Measurements from ENCODE around the gene TEDDM1. TPM values are rescaled to one million over a fixed set of nuclear protein-coding genes. Genes with fewer than 3 reads are reported as not detected.

TEDDM1 gene
- total RNA-seq, 1 experiment from 2014 or later: not detected

DNA sequence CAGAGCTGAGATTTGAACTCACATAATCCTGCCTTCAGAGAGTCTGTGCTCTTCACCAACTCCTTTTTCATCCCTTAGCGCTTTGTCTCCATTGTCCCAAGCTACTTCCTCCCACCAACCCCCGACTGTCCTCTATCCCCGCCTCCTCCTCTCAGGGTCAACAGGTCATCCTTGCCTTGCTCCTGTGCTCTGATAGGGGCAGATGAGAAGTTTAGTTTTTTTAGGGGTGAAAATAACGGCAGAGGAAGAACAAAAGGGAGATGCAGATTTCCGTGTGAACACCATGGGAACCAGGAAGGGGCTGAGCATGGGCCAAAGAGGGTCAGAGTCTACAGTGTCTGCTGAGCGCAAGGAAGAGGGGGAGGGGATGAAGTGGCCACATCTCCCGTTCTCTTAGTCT is 40.8 kb downstream of the TEDDM1 start:
- Mint-ChIP-seq H3K27ac (no peak overlapping the region), H3K36me3 (no peaks in the 10 kb centered on the region), H3K9me3 (no peaks in the 10 kb centered on the region), H3K27me3 (ENCODE audit: low read depth) (no peaks in the 10 kb centered on the region), H3K4me3 (no peak overlapping the region), H3K4me1 (peaks cover 49% of the 10 kb centered on the region)
- ATAC-seq (peak; percentile 78), DNase-seq (ENCODE audit: low spot score) (no peak)
- POLR2A ChIA-PET: interaction anchor here (0.7 kb wide), 1 partner anchor 32 kb away, joined by 3 read pairs; the partner anchor contains the start of gene GLUL
- CTCF ChIA-PET: interaction anchor here (1.0 to 1.5 kb wide), 2 partner anchors 37 to 274 kb away, joined by 3 to 4 read pairs; no protein-coding TSS in a partner anchor
- TF ChIP-seq, protein P1, sequence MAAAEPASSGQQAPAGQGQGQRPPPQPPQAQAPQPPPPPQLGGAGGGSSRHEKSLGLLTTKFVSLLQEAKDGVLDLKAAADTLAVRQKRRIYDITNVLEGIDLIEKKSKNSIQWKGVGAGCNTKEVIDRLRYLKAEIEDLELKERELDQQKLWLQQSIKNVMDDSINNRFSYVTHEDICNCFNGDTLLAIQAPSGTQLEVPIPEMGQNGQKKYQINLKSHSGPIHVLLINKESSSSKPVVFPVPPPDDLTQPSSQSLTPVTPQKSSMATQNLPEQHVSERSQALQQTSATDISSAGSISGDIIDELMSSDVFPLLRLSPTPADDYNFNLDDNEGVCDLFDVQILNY (CRISPR knock-in tag; IDR thresholded peaks at IDR 0.05): no peak
- TF ChIP-seq, protein P2, sequence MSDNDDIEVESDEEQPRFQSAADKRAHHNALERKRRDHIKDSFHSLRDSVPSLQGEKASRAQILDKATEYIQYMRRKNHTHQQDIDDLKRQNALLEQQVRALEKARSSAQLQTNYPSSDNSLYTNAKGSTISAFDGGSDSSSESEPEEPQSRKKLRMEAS (CRISPR knock-in tag; IDR thresholded peaks at IDR 0.05): no peak
- no peak for TF ChIP-seq JUN (CRISPR knock-in tag; IDR thresholded peaks at IDR 0.05)
- TF ChIP-seq, protein P3, sequence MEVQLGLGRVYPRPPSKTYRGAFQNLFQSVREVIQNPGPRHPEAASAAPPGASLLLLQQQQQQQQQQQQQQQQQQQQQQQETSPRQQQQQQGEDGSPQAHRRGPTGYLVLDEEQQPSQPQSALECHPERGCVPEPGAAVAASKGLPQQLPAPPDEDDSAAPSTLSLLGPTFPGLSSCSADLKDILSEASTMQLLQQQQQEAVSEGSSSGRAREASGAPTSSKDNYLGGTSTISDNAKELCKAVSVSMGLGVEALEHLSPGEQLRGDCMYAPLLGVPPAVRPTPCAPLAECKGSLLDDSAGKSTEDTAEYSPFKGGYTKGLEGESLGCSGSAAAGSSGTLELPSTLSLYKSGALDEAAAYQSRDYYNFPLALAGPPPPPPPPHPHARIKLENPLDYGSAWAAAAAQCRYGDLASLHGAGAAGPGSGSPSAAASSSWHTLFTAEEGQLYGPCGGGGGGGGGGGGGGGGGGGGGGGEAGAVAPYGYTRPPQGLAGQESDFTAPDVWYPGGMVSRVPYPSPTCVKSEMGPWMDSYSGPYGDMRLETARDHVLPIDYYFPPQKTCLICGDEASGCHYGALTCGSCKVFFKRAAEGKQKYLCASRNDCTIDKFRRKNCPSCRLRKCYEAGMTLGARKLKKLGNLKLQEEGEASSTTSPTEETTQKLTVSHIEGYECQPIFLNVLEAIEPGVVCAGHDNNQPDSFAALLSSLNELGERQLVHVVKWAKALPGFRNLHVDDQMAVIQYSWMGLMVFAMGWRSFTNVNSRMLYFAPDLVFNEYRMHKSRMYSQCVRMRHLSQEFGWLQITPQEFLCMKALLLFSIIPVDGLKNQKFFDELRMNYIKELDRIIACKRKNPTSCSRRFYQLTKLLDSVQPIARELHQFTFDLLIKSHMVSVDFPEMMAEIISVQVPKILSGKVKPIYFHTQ (CRISPR knock-in tag; IDR thresholded peaks at IDR 0.05): no peak
- no peak for TF ChIP-seq ATF1 (CRISPR knock-in tag; IDR thresholded peaks at IDR 0.05)
- no peak for TF ChIP-seq CREM (CRISPR knock-in tag; IDR thresholded peaks at IDR 0.05)
- TF ChIP-seq SOX15 (CRISPR knock-in tag; IDR thresholded peaks at IDR 0.05): no peak
- TF ChIP-seq, protein P4, sequence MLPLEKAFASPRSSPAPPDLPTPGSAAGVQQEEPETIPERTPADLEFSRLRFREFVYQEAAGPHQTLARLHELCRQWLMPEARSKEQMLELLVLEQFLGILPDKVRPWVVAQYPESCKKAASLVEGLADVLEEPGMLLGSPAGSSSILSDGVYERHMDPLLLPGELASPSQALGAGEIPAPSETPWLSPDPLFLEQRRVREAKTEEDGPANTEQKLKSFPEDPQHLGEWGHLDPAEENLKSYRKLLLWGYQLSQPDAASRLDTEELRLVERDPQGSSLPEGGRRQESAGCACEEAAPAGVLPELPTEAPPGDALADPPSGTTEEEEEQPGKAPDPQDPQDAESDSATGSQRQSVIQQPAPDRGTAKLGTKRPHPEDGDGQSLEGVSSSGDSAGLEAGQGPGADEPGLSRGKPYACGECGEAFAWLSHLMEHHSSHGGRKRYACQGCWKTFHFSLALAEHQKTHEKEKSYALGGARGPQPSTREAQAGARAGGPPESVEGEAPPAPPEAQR (CRISPR knock-in tag; IDR thresholded peaks at IDR 0.05): no peak
- TF ChIP-seq, protein P5, sequence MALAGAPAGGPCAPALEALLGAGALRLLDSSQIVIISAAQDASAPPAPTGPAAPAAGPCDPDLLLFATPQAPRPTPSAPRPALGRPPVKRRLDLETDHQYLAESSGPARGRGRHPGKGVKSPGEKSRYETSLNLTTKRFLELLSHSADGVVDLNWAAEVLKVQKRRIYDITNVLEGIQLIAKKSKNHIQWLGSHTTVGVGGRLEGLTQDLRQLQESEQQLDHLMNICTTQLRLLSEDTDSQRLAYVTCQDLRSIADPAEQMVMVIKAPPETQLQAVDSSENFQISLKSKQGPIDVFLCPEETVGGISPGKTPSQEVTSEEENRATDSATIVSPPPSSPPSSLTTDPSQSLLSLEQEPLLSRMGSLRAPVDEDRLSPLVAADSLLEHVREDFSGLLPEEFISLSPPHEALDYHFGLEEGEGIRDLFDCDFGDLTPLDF (CRISPR knock-in tag; IDR thresholded peaks at IDR 0.05): no peak
- no peak for TF ChIP-seq NR3C1 (CRISPR knock-in tag; conservative IDR thresholded peaks at IDR 0.05; ENCODE audit: low read depth)

DNA sequence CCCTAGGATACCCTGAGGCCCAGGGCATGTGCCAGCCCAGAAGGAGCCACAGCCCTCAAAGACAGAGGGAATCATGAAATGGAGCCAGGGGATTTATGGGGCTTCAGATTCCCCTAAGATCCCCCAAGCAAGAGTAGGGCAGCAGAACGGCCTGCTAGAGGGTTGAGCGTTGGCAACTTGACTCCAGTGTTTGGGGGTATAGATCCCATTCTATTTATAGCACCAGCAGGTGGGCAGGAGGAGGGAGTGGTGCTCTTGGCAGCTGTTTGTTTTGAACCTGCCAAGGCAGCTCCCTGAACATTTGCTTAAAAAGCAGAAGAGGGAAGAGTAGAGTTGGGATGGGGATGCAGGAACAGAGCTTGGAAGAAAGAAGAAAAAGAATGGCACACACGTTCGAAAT is 42.6 kb downstream of the TEDDM1 start:
- TF ChIP-seq, protein P4 (CRISPR knock-in tag; IDR thresholded peaks at IDR 0.05): no peak
- no peak for TF ChIP-seq SP1 (CRISPR knock-in tag; conservative IDR thresholded peaks at IDR 0.05)
- TF ChIP-seq JUN (CRISPR knock-in tag; IDR thresholded peaks at IDR 0.05): no peak
- DNase-seq (ENCODE audit: low spot score) (no peak), ATAC-seq (no peak)
- H3K9me3 Mint-ChIP-seq: no peaks in the 10 kb centered on the region
- H3K27ac Mint-ChIP-seq: no peak overlapping the region
- no peaks in the 10 kb centered on the region for H3K36me3 Mint-ChIP-seq
- H3K4me3 Mint-ChIP-seq: no peak overlapping the region
- CTCF ChIA-PET: no interaction called here
- H3K4me1 Mint-ChIP-seq: peaks cover 43% of the 10 kb centered on the region
- POLR2A ChIA-PET: no interaction called here
- no peaks in the 10 kb centered on the region for H3K27me3 Mint-ChIP-seq (ENCODE audit: low read depth)

DNA sequence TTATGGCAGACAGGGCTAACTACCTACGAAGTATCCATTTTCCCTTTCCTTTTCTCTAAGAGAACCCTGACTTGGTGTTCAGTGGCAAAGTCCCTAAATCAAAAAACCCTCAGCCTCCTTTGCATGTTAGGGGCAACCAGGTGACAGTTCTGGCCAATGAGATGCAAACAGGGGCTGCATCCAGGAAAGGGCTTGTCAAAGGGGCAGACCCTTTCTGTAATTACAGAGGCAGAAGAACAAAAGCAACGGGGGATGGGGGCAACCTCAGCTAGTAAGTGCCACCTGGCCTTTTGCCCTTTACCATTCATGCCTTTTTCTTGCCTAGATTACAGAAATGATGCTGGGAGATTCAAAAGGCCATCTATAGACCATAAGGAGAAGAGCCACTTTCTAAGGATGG is 43.3 kb downstream of the TEDDM1 start:
- Mint-ChIP-seq H3K36me3 (no peaks in the 10 kb centered on the region), H3K4me1 (peaks cover 38% of the 10 kb centered on the region), H3K27me3 (ENCODE audit: low read depth) (no peaks in the 10 kb centered on the region), H3K27ac (no peak overlapping the region; the same call in 1 of the 2 replicates), H3K9me3 (no peaks in the 10 kb centered on the region), H3K4me3 (peak overlapping the region; percentile 10; the same call in 1 of the 2 replicates)
- ChIA-PET CTCF (no interaction called here), POLR2A (no interaction called here)
- peak; percentile 75 for ATAC-seq
- DNase-seq (ENCODE audit: low spot score): no peak
- no peak for TF ChIP-seq OVOL2 (CRISPR knock-in tag; IDR thresholded peaks at IDR 0.05; ENCODE audit: borderline replicate concordance)
- TF ChIP-seq HMGA2 (CRISPR knock-in tag; IDR thresholded peaks at IDR 0.05): no peak
- TF ChIP-seq, protein P6, sequence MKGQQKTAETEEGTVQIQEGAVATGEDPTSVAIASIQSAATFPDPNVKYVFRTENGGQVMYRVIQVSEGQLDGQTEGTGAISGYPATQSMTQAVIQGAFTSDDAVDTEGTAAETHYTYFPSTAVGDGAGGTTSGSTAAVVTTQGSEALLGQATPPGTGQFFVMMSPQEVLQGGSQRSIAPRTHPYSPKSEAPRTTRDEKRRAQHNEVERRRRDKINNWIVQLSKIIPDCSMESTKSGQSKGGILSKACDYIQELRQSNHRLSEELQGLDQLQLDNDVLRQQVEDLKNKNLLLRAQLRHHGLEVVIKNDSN (CRISPR knock-in tag; IDR thresholded peaks at IDR 0.05): 0 out of 2 replicates have a peak, but pooled peaks have one; percentile 27
- TF ChIP-seq FOXJ3 (CRISPR knock-in tag; IDR thresholded peaks at IDR 0.05; ENCODE audit: borderline replicate concordance): no peak
- TF ChIP-seq RELA (CRISPR knock-in tag; IDR thresholded peaks at IDR 0.05; ENCODE audit: borderline replicate concordance): no peak
- TF ChIP-seq CREM (CRISPR knock-in tag; IDR thresholded peaks at IDR 0.05): no peak
- 0 out of 2 replicates have a peak, but pooled peaks have one; percentile 13 for TF ChIP-seq NFYB (CRISPR knock-in tag; conservative IDR thresholded peaks at IDR 0.05; ENCODE audit: low read depth)
- TF ChIP-seq ZNF396 (CRISPR knock-in tag; IDR thresholded peaks at IDR 0.05; ENCODE audit: borderline replicate concordance): no peak
- no peak for TF ChIP-seq GABPB1 (CRISPR knock-in tag; IDR thresholded peaks at IDR 0.05)
- TF ChIP-seq ZNF121 (CRISPR knock-in tag; IDR thresholded peaks at IDR 0.05): no peak
- TF ChIP-seq, protein P3 (CRISPR knock-in tag; IDR thresholded peaks at IDR 0.05): no peak

All from WTC11 (cell line).